ENCODE data around the gene AGMAT. TPM values are rescaled to one million over a fixed set of nuclear protein-coding genes. Genes with fewer than 3 reads are reported as not detected.

AGMAT gene
- total RNA-seq, 1 donor from 2014 or later = not detected

GRCh38 chr1:15573477-15573876 lies 11.4 kb downstream of the AGMAT start:
- H3K9me3 ChIP-seq = no peaks in the 10 kb centered on the region
- ATAC-seq (no peak), DNase-seq (no peak)
- intact Hi-C loops (cut with DNase I) = no loop called here
- H3K36me3 ChIP-seq = peaks cover 24% of the 10 kb centered on the region
- H3K27ac ChIP-seq = no peak overlapping the region
- TF ChIP-seq CTCF (IDR thresholded peaks at IDR 0.05) = no peak
- H3K4me1 ChIP-seq = no peaks in the 10 kb centered on the region
- H3K27me3 ChIP-seq = no peaks in the 10 kb centered on the region
- H3K4me3 ChIP-seq = no peak overlapping the region

GRCh38 chr1:15571266-15571665 lies 13.6 kb downstream of the AGMAT start:
- DNase-seq = no peak
- Histone ChIP-seq H3K27ac (no peak overlapping the region), H3K9me3 (no peaks in the 10 kb centered on the region), H3K36me3 (peaks cover 46% of the 10 kb centered on the region), H3K4me3 (no peak overlapping the region), H3K27me3 (no peaks in the 10 kb centered on the region), H3K4me1 (no peaks in the 10 kb centered on the region)
- TF ChIP-seq CTCF (IDR thresholded peaks at IDR 0.05) = no peak
- intact Hi-C loops (cut with DNase I) = no loop called here
- ATAC-seq = no peak

- no peaks in the 10 kb centered on the region for H3K9me3 ChIP-seq
- no peaks in the 10 kb centered on the region for H3K4me1 ChIP-seq
- H3K4me3 ChIP-seq = no peak overlapping the region
- TF ChIP-seq CTCF (IDR thresholded peaks at IDR 0.05) = no peak
- no peak for ATAC-seq
- no peaks in the 10 kb centered on the region for H3K27me3 ChIP-seq
- peaks cover 50% of the 10 kb centered on the region for H3K36me3 ChIP-seq
- intact Hi-C loops (cut with DNase I) = no loop called here
- DNase-seq = no peak
- H3K27ac ChIP-seq = no peak overlapping the region
Measured at GRCh38 chr1:15570861-15571260, 14.0 kb downstream of the AGMAT start.

GRCh38 chr1:15568387-15569073 lies 16.3 kb downstream of the AGMAT start:
- no peak overlapping the region for H3K4me3 ChIP-seq
- no peak for TF ChIP-seq CTCF (IDR thresholded peaks at IDR 0.05)
- H3K9me3 ChIP-seq = no peaks in the 10 kb centered on the region
- ATAC-seq = no peak
- intact Hi-C loops (cut with DNase I) = no loop called here
- DNase-seq = no peak
- H3K27ac ChIP-seq = no peak overlapping the region
- H3K36me3 ChIP-seq = peaks cover 74% of the 10 kb centered on the region
- no peaks in the 10 kb centered on the region for H3K4me1 ChIP-seq
- H3K27me3 ChIP-seq = no peaks in the 10 kb centered on the region

GRCh38 chr1:15559189-15559810 lies 25.6 kb downstream of the AGMAT start:
- no peak for DNase-seq
- no peaks in the 10 kb centered on the region for H3K9me3 ChIP-seq
- ATAC-seq = no peak
- no peak overlapping the region for H3K4me3 ChIP-seq
- peaks cover 52% of the 10 kb centered on the region for H3K36me3 ChIP-seq
- no peaks in the 10 kb centered on the region for H3K27me3 ChIP-seq
- H3K27ac ChIP-seq = no peak overlapping the region
- intact Hi-C loops (cut with DNase I) = no loop called here
- no peaks in the 10 kb centered on the region for H3K4me1 ChIP-seq
- no peak for TF ChIP-seq CTCF (IDR thresholded peaks at IDR 0.05)
